ENCODE results near the gene CTNNA3. TPM values are rescaled to one million over a fixed set of nuclear protein-coding genes. Genes with fewer than 3 reads are reported as not detected.

The CTNNA3 gene
- total RNA-seq, 1 experiment from 2014 or later = not detected

DNA sequence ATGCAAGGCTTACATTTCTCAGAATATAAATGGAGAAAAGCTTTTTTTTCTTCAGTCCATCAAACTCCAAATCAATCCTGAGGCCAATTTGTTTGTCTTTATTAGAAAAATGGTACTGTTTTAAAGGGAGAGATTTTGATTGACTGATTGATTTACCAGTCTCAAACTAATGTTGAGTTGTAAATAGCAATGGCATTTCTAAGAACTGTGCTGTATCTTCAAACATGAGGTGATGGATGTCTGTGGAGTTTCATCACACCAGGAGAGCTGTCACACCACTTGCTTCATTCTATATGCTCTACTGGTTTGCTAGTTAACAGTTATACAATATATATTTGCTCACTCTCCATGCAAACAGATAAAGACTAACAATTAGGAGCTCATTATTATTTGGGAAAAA lies 809.1 kb downstream of the CTNNA3 start:
- no peak for DNase-seq (ENCODE audit: low read depth)

DNA sequence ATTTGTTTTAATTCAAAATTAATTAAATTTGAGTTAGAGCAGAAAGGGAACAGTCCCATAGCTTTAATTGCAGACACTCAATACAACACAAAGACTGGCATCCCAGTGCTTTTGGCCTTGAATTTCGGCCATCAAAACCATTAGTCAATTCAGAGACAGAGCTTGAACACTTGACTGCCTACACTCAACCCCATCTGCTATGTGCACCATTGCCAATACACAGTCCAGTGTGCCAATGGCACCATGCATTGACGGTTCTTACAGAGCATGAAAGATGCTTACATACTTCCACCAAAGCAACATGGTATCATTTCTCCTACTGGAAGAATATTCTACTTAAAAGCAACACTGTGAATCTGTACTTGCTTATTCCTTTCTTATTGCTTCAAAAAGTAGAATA lies 813.7 kb downstream of the CTNNA3 start:
- no peak for DNase-seq (ENCODE audit: low read depth)

DNA sequence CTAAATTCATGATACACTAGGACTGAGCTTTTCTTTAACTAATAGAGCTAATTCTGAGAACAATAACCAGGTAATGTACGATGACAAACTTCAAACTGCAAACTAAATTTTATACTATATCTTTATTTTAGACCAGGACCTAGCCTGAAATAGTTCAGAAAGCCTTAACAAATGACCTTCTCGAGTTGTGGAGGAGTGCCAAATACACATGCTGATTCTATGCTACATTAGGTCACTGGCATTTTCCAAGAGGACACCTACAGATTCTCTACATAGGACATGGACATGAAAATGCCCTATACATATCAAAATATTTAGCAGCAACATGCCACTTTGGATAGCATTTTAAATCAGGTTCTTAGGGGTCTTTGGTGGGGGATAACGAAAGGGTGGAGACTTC lies 814.2 kb downstream of the CTNNA3 start:
- no peak for DNase-seq (ENCODE audit: low read depth)

DNA sequence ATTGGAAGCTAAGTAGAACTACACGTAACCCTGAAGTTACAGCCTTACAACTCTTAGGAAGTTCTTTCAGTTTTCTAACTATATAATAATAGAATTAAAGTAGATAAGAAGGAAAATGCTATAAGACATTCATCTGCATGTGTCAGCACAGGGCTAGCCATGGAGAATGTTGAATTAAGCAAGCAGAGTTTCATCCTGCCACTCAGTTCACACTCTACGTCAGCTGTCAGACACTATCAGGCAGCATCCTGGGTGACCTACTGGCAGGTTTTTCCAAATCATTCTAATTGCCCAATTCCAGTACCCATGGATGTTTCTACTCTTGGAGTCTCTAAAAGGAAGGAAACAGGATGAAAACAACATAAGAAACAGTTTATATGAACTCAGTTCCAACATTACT lies 815.2 kb downstream of the CTNNA3 start:
- DNase-seq (ENCODE audit: low read depth) = no peak

DNA sequence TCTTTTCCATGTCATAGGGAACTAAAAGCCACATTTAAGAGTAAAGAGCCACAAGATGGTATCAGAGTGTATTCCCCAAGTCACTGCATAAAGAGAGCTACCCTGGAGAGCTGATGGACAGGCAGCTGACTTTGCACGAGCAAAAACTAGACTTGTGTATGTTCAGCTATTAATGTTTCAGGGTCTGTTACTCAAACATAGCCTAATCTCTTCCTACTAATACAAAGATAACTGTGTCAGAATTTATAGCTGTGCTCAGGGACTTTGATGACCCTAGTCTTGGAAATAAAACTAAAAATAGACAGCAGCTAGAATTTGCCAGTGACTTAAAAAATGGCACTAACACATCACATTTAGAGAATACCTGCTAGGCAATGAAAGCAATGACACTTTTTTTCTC lies 815.7 kb downstream of the CTNNA3 start:
- no peak for DNase-seq (ENCODE audit: low read depth)

DNA sequence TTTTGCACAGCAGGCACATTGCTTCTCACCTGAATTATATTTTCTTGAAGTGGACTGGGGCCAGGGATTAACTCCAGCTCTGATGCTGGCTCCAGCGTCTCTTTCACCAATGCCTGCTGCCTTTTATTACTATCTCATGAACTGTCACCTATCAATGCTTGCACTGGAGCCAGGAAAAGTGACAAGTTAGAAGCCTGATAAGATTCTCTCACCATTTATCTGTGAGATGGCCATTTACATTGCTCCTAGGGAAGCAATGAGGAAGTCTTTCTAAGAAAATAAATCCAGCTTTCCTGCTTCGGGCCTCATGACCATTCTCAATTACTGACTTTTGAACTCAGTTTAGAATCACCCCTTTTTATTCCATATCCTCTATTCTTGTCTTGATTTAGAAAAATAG lies 818.6 kb downstream of the CTNNA3 start:
- DNase-seq (ENCODE audit: low read depth) = no peak

DNA sequence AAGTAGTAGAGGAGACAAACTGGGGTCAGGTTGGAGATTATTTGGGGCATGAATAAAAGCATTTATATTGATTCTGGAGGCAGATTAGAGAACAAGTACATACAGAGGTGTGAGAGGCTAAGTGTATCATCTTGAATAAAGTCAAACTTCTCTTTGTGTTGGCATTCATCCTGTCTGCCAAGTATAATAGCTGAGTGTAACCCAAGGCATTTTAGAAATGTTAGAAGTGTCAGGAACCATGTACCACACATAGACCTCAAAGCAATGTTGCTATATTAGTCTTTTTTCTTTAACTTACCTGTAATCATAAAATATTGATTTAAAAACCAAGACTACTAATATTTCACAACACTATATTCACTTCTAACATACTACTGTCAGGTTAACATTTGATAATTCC lies 826.4 kb downstream of the CTNNA3 start:
- no peak for DNase-seq (ENCODE audit: low read depth)

DNA sequence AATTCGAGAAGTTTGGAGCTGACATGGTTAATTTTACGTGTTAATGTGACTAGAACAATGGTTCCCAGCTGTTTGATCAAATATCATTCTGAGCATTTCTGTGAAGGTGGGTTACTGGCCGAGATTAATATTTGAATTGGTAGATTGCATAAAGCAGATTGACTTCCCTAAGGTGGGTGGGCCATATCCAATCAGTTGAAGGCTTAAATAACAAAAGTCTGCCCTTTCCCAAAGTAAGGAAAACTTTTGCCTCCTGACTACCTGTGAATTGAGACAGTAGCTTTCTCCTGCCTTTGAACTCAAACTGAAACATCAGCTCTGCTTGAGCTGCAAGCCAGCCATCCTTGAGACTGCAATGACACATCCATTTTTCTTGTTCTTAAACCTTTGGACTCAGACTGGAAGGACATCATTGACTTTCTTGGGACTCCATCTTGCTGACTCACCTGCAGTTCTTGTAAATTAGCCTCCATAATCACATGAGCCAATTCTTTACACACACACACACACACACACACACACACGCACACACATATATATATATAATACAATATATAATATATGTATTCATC lies 833.2 kb downstream of the CTNNA3 start:
- no peak for DNase-seq (ENCODE audit: low read depth)

DNA sequence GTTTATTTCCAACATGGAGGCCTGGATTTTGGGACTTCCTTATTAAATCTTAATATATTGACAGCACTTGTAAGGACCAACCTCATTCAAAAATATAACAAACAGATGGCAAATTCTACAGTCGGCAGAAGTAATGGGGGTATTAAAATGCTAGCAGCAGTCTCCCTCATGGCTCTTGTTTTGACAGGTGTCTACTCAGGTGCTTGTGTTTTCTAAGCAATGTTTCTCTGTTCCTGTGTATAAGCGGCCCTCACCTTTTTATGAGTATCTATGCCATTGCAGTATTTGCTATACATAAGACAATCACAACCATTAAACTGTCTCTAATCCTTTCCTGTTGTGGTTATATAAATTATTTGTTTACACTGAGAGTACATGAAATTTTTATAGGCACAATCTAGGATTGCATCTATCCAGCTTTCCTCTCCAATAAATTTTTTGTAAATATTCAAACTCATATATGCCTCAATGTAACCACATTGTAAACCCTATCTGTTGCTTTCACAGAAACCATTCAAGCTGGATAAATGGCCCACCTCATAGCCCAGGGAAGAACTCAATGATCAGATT lies 835.5 kb downstream of the CTNNA3 start:
- DNase-seq (ENCODE audit: low read depth) = no peak

DNA sequence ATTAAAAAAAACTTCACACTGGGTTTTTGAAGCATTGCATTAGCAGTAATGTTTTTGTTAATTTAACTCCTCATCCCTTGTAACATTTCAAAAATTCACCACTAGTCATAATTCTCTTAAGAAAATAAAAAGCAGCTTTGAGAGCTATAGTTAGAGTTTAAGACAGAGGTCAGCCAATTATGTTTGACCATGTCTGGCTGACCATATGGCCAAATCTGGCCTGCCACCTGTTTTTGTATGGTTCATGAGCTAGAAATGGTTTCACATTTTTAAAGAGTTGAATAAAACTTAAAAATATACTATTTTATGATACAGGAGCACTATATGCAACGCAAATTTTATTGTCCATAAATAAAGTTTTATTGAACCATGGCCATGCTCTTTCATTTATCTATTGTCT lies 843.2 kb downstream of the CTNNA3 start:
- no peak for DNase-seq (ENCODE audit: low read depth)

DNA sequence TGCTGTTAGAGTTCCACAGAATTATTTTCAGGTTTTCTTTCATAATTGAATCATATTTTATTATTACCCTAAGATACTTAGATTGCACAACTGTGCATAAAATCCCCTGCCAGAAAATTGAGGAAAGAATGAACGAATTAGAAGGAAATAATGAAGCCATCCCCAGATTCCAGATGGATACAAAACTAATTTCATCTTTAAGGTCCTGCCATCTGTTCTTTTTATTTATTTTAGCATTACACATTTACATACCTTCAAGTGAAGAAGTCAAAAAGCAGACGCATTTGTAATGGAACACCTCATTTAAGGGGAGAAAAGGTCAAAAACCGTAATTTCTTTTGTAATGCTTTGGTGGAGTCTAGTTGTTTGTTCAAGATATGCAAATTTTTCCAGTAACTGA lies 847.1 kb downstream of the CTNNA3 start:
- DNase-seq (ENCODE audit: low read depth) = no peak

DNA sequence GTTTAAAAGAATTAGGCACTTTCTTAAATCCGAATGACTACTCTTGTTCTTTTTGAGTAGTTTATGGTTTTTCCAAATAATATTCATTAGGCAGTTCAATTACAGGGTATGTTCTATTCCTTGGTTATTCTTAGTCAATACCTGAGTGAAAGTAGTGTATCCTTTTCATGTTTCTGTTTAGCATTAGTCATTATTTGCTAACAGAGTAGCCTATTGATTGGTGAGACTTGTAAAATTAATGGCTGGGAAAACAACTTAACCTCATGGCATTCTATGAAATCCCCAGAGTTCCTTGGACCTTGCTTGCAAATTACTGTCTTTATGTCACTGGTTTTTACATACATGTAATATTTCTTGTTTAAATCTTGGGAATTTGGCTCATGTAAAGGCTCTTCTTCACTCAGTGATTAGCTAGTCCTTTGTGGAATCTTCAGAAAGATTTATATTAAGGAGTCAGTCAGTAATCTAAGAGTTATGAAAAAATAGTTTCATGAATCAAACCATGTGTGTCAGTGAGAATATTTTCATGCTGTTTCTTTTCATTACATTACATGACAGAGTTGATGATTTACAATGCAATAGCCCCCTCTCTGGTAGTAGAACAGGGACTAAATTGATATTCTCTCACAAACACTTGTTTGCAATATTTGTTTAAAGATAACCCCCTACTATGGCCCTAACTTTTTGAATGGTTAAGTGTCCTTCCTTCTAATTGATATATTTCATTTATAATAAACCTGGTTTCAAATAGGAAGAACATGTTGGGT lies 851.6 kb downstream of the CTNNA3 start:
- DNase-seq (ENCODE audit: low read depth) = no peak

DNA sequence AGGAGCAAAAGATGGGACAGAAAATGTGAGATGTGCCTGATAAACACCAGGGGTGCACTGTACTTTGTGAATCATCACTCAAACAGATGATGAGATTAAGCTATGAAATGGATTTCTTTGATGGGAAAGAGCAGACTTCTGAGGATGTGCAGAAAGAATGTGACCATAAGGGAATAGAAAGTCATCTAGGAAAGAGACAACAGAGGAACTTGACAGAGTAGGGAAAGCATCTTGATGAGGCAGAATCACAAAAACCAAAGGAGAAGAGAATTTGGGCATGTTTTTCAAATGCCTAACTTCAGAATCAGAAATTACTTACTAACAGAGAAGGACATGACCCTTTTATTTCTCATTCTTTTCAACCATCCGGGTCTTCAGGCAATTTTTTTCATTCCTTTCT lies 852.6 kb downstream of the CTNNA3 start:
- no peak for DNase-seq (ENCODE audit: low read depth)

DNA sequence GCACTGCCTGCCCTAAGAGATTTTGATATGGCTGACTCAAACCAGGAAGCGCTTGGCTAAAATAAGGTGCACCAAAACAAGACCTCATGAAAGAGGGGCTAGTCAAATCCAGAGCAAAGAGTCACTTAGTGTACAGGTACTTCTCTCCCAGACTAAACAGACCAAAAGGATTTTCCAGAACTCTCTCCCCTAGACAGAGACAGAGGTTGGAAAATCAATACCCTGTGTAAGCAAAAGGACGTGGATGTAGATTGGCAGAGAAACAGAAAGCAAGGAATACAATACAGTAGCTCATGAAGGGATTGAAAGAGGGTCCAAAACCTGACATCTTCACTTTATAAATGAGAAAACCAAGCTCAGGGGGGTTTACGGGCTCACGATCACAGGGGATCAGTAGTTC lies 853.1 kb downstream of the CTNNA3 start:
- no peak for DNase-seq (ENCODE audit: low read depth)

DNA sequence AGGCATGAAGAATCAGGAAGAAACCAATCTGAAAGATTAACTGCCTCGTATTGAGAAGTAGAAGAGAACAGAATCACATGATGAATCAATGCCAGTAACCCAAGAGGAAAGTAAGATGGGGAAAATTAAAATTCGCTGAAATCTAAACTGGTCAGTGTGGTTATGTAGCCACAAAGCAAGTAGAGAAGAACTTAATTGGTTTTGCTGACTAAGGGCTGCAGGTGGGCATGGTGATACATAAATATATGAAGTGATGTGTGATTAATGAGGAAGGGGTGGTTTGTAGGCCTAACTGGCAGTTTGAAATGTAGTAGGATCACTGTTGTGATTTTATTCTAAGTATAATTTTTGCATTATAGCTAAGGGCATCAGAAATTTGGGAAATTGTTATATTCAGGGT lies 853.6 kb downstream of the CTNNA3 start:
- DNase-seq (ENCODE audit: low read depth) = no peak

DNA sequence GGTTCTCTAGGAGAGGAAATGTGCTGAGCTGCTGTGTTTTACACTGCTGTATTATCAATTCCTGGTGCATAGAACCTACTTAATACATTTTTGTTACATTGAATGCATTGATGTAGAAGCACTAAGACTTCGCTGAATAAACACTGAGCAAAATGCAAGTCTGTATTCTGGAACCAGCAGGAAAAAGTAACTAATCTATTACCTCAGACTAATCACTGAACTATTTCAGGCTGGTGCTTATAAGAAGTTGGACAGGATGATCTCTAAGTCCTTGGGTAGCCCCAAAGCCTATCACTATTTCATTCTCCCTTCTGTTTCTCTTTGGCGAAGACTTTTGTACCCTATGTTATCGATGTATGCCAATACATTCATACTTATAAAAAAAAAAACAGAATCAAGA lies 857.3 kb downstream of the CTNNA3 start:
- DNase-seq (ENCODE audit: low read depth) = no peak

DNA sequence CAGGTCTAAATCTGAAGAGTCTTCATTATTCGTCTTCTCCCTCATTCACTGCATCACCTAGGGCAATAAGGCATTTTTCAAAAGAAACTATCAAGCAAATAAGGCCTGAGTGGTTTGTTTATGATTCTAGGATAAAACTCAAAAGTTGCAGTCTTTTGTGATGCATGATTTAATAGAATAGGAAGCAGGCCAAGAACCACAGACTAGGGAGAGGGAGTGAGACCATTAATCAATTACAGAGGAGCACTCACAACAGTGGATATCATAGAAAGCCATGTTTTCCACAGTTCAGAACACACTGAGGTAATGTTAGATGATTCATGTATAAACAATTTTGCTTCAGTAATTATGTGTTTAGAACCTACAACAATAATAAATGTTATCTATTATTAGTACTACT lies 858.0 kb downstream of the CTNNA3 start:
- DNase-seq (ENCODE audit: low read depth) = no peak

DNA sequence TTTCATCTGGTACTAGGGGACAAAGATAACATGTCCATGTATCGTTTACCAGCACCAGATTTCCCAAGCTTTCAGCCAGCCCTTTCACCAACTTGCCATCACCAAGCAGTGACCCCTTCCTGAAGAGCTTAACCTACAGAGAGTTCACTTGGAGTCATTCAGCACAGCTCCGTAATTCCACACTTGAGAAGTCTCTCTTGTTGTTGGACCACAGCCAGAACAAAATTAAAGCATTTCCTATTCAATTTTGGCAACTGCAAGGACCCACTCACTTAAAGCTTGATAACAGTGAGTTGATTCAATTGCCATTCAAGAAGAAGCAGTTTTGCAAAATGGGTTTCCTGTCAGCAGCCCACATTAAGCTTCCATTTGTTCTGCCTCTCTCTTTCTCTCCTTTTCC lies 858.7 kb downstream of the CTNNA3 start:
- DNase-seq (ENCODE audit: low read depth) = no peak

DNA sequence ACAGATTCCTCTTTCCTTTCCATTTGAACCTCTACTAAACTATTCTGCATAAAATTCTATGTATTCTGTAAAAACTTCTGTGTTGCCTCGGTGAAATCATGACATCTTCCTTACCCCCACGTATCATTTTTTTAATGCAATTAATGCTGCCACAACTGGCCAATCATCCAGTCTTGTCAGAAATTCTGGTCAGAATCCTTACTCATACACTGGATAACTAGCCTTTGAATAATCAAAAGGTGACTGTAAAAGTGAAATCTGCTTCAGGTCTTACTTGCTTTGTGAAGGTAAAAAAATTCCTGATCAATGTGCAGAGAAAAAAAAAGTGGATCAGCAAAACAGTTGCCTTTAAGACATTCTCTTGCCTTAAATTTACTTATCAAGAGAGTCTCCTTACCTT lies 859.2 kb downstream of the CTNNA3 start:
- no peak for DNase-seq (ENCODE audit: low read depth)

DNA sequence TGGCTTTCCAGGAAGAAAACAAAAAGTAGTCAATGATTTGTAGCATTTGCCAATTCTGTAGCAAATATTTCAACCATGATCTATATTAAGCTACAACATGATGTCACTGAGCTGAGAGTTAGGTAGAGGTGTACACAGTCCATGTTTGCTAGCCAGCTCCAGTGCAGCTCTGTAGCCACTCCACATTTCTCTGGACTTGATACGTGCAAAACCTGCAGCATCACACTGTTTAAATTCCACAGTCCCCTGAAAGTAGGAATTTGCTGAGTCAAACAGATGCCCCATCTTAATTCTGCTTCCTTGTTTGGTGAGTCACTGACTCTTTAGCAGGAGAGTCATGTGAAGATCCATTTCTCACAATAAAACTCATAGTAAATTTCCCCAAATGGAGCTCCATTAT lies 859.9 kb downstream of the CTNNA3 start:
- DNase-seq (ENCODE audit: low read depth) = peak; percentile 77

DNA sequence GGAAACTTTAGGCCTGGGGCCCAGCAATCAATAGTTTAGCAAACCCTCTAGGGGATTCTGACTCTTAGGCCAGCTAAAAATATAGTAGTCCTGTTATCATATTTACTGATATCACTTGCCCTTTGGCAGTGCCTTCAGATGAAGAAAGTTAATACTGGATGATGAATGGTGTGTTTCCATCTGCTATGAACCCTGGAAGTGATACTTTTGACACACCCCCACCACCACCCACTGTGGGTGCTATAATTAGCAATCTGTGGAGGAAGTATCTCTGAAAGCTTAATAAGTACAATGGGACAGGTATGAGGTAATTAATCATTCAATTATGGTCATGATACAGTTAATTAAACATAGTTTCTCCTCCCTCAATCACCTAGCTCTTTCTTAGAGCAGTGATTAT lies 860.6 kb downstream of the CTNNA3 start:
- DNase-seq (ENCODE audit: low read depth) = no peak

DNA sequence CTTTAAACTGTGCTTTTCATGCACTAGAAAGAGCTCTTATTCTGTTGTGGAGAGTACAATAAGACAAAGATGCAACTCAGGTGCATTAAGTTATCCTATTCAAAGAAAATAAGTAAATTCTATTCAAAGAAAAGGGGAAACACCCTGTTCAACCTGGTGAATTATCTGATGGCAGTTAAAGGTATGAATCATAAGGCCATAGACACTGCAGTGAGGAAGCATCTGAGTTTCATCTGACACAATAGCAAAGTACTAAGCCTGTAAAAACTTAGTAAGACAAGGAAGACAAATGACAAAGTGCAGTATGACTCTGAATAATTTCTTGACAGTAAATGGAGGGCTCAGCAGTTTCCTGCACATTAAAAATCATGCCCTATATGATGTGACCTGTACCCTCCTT lies 861.2 kb downstream of the CTNNA3 start:
- DNase-seq (ENCODE audit: low read depth) = peak; percentile 32

DNA sequence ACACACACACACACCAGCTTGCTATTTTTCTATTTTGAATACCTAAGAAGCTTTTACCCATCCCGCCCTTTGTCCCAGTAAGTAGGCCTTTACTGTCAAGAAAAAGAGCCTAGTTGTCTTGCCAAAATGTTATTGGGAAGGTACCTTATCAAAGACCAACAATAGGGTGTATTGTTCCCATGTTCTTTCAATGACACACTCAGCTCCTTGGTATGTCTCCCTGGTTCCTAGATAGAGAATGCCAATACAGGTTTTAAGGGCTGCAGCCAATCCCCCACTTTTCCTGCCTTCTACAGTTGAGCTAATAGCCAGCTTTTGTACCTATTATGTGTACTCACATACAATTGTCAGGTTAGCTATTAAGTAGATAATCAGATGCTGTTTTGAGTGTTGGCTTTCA lies 862.1 kb downstream of the CTNNA3 start:
- peak; percentile 77 for DNase-seq (ENCODE audit: low read depth)
